HG03432 (cell line): ENCODE data around the gene MUL1.

Source experiments
- ATAC-seq: cut with Tn5 transposase; IDR thresholded peaks from one replicate; pipeline ENCODE4 v1.9.1; 2021; ENCODE audit warnings: mild to moderate bottlenecking, moderate library complexity; ENCODE audit not compliant: unreplicated experiment

The MUL1 gene

DNA sequence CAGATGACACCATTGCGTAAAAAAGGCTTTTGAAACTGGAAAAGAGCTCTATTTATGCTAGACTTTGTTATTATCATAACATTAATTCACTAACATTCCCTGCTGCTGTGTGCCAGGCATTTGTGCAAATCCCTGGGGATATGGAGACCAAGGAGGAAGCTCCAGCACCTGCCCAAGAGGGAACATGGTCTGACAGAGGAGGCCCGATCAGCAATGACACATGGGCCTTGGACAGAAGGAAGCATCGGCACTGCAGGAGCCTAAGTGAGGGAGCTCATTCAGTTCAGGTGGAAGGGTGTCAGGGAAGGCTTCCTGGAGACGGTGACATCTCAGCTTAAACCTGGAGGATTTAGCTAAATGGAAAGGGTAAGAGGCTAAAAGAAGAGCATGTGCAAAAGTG, 35.8 kb downstream of the MUL1 start:
- no peak for ATAC-seq

DNA sequence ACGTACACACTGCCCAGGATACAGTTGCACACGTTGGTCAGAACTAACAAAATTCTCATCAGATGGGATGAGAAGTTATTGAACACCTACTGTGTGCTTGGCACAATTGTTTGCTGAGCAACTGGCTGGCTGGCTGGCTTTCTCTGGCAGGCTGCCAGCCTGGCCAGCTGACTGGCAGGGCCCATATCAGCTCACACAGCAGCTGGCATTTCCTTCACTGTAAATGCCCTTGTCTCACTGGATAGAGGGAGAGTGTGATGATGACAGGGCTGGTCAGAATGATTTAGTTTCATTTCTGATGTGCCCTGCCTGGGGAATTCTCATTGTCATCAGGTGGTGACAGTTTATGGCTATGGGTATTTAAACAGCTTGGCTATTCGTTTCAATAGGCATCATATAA, 37.8 kb downstream of the MUL1 start:
- ATAC-seq = no peak

DNA sequence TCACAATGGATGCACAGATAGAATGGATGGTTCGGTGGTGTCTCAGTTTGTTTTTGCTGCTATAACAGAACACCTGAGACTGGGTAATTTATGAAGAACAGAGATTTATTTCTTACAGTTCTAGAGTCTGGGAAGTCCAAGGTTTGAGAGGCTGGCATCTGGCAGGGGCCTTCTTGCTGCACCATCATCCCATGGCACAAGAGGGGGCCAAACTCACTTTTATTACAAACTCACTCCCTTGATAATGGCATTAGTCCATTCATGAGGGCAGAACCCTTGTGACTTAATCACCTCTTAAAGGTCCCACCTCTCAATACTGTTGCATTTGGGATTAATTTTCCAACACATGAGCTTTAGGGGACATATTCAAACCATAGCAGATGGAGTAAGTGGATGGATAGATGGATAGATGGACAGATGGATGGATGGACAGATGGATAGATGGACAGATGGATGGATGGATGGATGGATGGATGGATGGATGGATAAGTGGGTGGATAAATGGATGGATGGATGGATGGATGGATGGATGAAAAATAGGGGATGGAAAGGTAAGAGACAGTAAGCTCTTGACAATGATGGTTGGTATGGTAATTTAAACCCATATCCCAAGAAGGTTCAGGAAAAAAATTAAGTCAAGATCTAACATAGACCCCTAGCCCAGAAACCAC, 38.4 kb downstream of the MUL1 start:
- no peak for ATAC-seq

DNA sequence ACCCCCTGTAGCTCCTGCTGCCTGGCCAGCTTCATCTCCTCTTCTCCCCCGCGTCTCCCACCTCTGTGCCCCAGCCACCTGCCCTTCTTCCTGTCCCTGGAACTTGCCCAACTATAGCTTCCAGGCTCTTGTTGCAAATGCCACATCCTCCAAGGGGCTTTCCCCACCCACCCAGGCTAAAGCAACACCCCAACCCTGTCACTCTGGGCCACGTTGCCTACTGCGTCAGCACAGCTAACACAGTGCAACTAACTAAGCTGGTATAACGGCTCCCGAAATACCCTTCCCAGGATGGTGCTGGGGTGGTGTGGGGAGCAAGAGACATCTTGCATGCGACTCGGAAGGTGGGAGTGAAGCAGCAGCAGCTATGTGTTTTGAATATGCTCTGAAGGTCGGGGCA, 41.7 kb downstream of the MUL1 start:
- ATAC-seq = no peak

DNA sequence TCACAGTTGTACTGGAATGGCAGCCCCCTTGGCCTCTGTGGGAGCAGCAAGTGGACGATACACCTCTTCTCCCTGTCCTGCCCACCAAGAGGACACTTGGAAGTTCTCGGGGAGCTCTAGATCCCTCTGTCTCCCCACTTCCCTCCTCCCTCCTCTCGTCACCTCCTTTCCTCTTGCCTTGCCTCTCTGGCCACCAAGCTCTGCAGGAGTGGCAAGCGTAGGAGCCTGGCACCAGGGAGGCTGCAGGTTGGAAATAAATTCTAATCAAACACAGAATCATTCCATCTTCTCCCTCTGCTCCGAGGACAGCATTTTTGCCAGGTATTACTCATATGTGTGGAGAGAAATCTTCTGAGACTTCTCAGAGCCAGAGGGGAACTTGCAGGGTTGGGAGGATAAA, 42.8 kb downstream of the MUL1 start:
- no peak for ATAC-seq

DNA sequence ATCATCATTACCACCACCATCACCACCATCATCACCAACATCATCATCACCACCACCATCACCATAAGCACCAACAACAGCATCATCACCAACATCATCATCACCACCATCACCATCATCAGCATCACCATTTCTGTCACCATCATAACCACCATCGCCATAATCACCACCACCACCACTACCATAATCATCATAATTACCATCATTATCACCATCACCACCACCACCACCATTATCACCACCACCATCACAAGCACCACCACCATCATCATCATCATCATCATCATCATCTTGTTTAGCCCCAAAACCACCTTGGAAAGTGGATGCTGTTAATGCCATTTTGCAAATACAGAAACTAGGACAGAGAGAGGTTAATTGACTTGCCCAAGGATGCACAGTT, 44.4 kb downstream of the MUL1 start:
- no peak for ATAC-seq

DNA sequence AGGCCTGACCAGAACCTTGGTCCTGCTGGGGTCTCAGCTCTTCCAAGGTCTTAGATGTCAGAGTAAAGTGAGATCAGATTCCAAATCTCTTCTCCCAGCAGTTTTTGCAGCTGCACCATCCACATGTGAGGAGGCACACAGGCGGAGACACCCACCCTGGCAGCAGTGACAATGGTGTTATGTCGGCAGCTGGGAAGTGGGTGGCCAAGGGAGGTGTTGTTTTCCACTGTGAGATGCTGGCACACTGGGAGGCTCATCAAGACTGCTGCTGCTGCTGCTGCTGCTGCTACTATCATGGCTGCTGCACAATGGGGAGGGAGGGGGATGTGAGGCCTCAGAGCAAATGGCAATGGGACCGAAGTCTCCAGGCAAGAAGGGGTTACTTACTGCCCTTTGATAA, 45.6 kb downstream of the MUL1 start:
- no peak for ATAC-seq

DNA sequence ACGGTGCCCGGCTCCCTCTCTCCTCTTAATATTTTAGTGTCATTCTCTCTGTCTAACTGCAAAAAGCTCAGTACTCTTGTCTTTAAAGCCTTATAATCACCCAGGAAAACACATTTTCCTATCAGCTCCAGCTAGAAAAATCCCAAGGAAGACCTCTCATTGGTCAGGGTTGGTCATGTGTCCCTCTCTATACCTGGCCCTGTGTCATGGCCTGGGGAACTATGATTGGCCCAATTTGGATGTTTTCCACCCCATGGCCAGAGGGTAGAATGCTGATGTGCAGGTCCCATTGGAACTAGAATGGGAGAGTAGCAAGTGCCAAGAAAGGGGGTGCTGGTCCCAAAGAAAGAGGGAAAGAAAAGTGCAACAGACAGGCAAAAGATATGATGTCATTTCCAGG, 49.2 kb downstream of the MUL1 start:
- no peak for ATAC-seq

DNA sequence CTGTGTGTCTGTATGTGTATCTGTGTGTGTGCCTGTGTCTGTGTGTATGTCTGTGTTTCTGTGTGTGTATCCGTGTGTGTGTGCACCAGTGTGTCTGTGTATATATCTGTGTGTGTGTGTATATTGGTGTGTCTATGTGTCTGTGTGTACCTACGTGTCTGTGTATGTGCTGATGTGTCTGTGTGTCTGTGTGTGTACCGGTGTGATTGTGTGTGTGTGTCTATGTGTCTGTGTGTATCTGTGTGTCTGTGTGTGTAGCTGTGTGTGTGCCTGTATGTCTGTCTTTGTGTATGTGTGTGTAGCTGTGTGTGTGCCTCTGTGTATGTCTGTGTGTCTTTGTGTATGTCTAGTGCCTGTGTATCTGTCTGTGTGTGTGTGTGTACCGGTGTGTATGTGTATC, 53.9 kb downstream of the MUL1 start:
- ATAC-seq = no peak

DNA sequence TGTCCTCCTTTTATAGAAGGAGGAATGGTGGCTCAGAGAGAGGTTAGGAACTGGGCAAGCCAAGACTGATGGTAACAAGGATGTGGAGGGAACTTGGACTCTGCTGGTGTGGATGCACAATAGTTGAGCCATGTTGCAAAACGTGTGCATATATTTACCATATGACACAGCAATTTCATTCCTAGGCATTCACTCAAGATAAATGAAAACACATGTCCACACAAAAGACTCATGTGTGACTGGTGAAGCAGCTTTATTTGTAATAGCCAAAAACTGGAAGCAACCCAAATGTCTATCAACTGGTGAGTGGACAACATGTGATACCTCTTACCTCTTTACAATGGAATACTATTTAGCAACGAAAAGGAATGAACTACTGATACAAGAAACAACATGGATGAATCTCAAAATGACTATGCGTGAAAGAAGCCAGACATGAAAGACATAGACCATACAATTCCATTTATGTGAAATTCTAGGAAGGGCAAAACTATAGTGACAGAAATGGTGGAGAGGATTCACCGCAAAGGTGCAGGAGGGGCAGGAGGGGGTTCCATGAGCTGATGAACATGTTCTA, 58.1 kb downstream of the MUL1 start:
- no peak for ATAC-seq
